DOHH2 (cell line): ENCODE data around the gene ASH1L.

Experiments used
- CTCF ChIP-seq: fragments of 200-600 bp; sonication (generic); IDR thresholded peaks from one replicate; pipeline ENCODE4 v1.5.1; 2014; ENCODE audit warnings: antibody characterized with exemption, mild to moderate bottlenecking, low read depth, low read length; ENCODE audit not compliant: poor library complexity, severe bottlenecking
- EZH2phosphoT487 ChIP-seq: fragments of 200-600 bp; sonication (generic); IDR thresholded peaks from 2 replicates; pipeline ENCODE4 v1.6.1; 2017; ENCODE audit warnings: borderline replicate concordance, mild to moderate bottlenecking, antibody characterized with exemption, low read length, moderate library complexity, mixed read lengths

GRCh38 chr1:155329980-155330598 lies 232.5 kb downstream of the ASH1L start:
- TF ChIP-seq CTCF: no peak
- no peak for TF ChIP-seq EZH2phosphoT487
